DOHH2 (cell line): ENCODE measurements around the gene SPATA17.

Experiments used
- H3F3A ChIP-seq: fragments of 200-600 bp; sonication (generic), shearing (Covaris generic); 2 replicates; pipeline ENCODE4 v1.6.0; 2016; ENCODE audit warnings: antibody characterized with exemption, mild to moderate bottlenecking; ENCODE audit not compliant: control insufficient read depth, insufficient read depth
- H3K27ac ChIP-seq: fragments of 200-600 bp; sonication (generic); 2 replicates; pipeline ENCODE4 v1.5.1; 2014; ENCODE audit warnings: low read depth, mild to moderate bottlenecking, low read length, moderate library complexity
- H3K27me3 ChIP-seq: fragments of 200-600 bp; sonication (generic); 2 replicates; pipeline ENCODE4 v1.6.1; 2014; ENCODE audit warnings: mild to moderate bottlenecking, low read length, mixed read lengths; ENCODE audit not compliant: control insufficient read depth
- H3K36me3 ChIP-seq: fragments of 200-600 bp; sonication (generic); 2 replicates; pipeline ENCODE4 v1.6.1; 2014; ENCODE audit warnings: mild to moderate bottlenecking, low read length, moderate library complexity, mixed read lengths; ENCODE audit not compliant: control insufficient read depth
- H3K4me1 ChIP-seq: fragments of 200-600 bp; sonication (generic); 2 replicates; pipeline ENCODE4 v1.6.1; 2014; ENCODE audit warnings: mild to moderate bottlenecking, low read length, mixed read lengths; ENCODE audit not compliant: control insufficient read depth
- H3K4me2 ChIP-seq: fragments of 200-600 bp; sonication (generic); 2 replicates; pipeline ENCODE4 v1.6.0; 2014; ENCODE audit warnings: mild to moderate bottlenecking, low read length, moderate library complexity
- H3K4me3 ChIP-seq: fragments of 200-600 bp; sonication (generic); 2 replicates; pipeline ENCODE4 v1.5.1; 2014; ENCODE audit warnings: mild to moderate bottlenecking, low read length, mixed read lengths
- H3K79me2 ChIP-seq: fragments of 200-600 bp; sonication (generic); 2 replicates; pipeline ENCODE4 v1.6.1; 2014; ENCODE audit warnings: mild to moderate bottlenecking, low read length, mixed read lengths; ENCODE audit not compliant: control insufficient read depth
- H3K9me2 ChIP-seq: fragments of 200-600 bp; sonication (generic); replicated peaks from 2 replicates; pipeline ENCODE4 v1.6.1; 2014; ENCODE audit warnings: mild to moderate bottlenecking, low read length, mixed read lengths; ENCODE audit not compliant: control insufficient read depth
- H3K9me3 ChIP-seq: fragments of 200-600 bp; sonication (generic); 2 replicates; pipeline ENCODE4 v1.6.1; 2014; ENCODE audit warnings: antibody characterized with exemption, low read length, mixed read lengths; ENCODE audit not compliant: control insufficient read depth, insufficient read depth
- H4K20me1 ChIP-seq: fragments of 200-600 bp; sonication (generic); 2 replicates; pipeline ENCODE4 v1.6.0; 2014; ENCODE audit warnings: low read depth, mild to moderate bottlenecking, antibody characterized with exemption, low read length, moderate library complexity; ENCODE audit not compliant: control insufficient read depth, insufficient read depth
- EZH2phosphoT487 ChIP-seq: fragments of 200-600 bp; sonication (generic); IDR thresholded peaks from 2 replicates; pipeline ENCODE4 v1.6.1; 2017; ENCODE audit warnings: borderline replicate concordance, mild to moderate bottlenecking, antibody characterized with exemption, low read length, moderate library complexity, mixed read lengths
- TF ChIP-seq, protein P1 (sequence below): fragments of 200-600 bp; sonication (generic); IDR thresholded peaks from one replicate; pipeline ENCODE4 v1.5.1; 2014; ENCODE audit warnings: antibody characterized with exemption, mild to moderate bottlenecking, low read depth, low read length; ENCODE audit not compliant: poor library complexity, severe bottlenecking

Gene SPATA17

DNA sequence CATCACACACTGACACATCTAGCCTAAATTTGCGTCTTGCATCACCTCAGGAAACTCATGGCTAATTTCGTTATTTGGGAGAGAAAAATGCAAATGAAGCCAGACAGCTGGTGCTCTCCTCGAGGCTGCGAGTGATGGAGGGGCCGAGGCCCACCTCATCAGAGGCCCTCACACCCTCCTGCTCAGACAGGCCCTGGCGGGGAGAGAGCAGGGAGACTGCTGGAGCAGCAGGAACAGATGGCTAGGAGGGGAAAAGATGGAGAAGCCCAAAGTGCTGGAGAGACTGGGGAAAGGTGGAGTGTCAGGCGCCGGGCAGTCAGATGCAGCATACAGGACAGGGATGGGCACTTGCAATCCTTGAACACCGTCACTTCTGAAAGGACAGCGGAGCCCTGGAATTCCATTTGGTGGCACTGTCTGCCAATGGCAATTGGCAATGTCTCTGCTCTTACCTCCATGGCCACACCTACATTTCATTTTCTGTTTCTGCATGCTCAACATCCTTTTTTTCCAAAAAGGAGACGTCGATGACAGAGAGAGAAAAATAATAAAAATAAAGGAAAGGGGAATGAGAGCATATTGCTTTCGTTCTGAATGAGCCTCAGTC, 286.2 kb downstream of the SPATA17 start:
- H3K4me3 ChIP-seq, result no peak overlapping the region
- no peaks in the 10 kb centered on the region for H3K9me2 ChIP-seq
- H3F3A ChIP-seq, result no peaks in the 10 kb centered on the region
- TF ChIP-seq, protein P1, sequence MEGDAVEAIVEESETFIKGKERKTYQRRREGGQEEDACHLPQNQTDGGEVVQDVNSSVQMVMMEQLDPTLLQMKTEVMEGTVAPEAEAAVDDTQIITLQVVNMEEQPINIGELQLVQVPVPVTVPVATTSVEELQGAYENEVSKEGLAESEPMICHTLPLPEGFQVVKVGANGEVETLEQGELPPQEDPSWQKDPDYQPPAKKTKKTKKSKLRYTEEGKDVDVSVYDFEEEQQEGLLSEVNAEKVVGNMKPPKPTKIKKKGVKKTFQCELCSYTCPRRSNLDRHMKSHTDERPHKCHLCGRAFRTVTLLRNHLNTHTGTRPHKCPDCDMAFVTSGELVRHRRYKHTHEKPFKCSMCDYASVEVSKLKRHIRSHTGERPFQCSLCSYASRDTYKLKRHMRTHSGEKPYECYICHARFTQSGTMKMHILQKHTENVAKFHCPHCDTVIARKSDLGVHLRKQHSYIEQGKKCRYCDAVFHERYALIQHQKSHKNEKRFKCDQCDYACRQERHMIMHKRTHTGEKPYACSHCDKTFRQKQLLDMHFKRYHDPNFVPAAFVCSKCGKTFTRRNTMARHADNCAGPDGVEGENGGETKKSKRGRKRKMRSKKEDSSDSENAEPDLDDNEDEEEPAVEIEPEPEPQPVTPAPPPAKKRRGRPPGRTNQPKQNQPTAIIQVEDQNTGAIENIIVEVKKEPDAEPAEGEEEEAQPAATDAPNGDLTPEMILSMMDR, result no peak
- no peaks in the 10 kb centered on the region for H4K20me1 ChIP-seq
- H3K27me3 ChIP-seq, result no peaks in the 10 kb centered on the region
- no peak overlapping the region for H3K4me2 ChIP-seq
- no peaks in the 10 kb centered on the region for H3K9me3 ChIP-seq
- H3K4me1 ChIP-seq, result no peaks in the 10 kb centered on the region
- H3K27ac ChIP-seq, result no peak overlapping the region
- no peaks in the 10 kb centered on the region for H3K36me3 ChIP-seq
- H3K79me2 ChIP-seq, result no peaks in the 10 kb centered on the region

DNA sequence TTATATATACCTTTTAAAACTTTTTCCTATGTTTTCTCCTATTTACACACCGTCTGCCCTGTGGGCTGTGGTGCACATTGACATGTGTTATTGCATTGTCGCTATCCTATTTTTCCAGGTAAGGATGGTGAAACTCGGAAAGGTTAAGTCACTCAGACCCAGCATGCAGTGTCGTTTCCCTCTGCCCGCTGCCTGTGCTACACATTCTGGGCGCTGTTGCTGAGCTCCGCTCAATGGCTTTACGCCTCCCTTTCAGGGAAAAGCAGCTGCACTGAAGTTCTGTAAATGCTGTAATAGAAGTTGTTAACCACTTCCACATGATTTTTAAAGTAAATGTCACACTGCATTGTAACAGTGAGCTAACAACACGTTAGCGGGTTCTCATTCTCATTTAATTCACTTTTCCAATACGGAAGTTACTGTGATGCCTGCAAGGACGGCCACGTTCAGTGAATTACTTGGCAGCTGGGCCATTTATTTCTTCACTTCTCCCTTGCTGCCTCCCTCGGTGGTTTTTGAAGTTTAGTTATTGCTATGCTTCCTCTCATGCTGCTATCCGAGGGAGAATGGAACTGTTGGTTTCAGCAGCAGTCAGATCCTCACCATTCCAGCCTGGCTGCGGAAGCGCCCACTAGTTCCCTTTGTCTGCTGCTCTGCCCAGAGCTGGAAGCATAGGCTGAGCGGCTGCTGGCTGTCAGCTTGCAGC, 288.7 kb downstream of the SPATA17 start:
- Histone ChIP-seq H3K4me2 (no peak overlapping the region), H3K36me3 (no peaks in the 10 kb centered on the region), H3K4me1 (no peaks in the 10 kb centered on the region)

More for the DNA sequence above, 288.7 kb downstream of the SPATA17 start:
- Histone ChIP-seq H3K27me3 (no peaks in the 10 kb centered on the region), H3K27ac (no peak overlapping the region), H3K4me3 (no peak overlapping the region), H4K20me1 (no peaks in the 10 kb centered on the region), H3F3A (no peaks in the 10 kb centered on the region), H3K9me2 (no peaks in the 10 kb centered on the region), H3K79me2 (no peaks in the 10 kb centered on the region), H3K9me3 (no peaks in the 10 kb centered on the region)
- TF ChIP-seq EZH2phosphoT487, result no peak
- TF ChIP-seq, protein P1, result no peak
